ENCODE data around the gene DNAJC18.

Gene DNAJC18

GRCh38 chr5:139454568-139455290 is 15.4 kb upstream of the DNAJC18 start:
- H3K4me3 ChIP-seq (ENCODE audit: low read depth, low read length) = no peak overlapping the region
- DNase-seq (ENCODE audit: low read depth) = no peak
- no peak for TF ChIP-seq CTCF (IDR thresholded peaks at IDR 0.05; ENCODE audit: low read depth, low read length, missing control alignments)
- in situ Hi-C loops (cut with HindIII; ENCODE audit: low sequenced_read_pairs) = no loop called here

- DNase-seq (ENCODE audit: low read depth) = no peak
- in situ Hi-C loops (cut with HindIII; ENCODE audit: low sequenced_read_pairs) = no loop called here
- no peak for TF ChIP-seq CTCF (IDR thresholded peaks at IDR 0.05; ENCODE audit: low read depth, low read length, missing control alignments)
- H3K4me3 ChIP-seq (ENCODE audit: low read depth, low read length) = no peak overlapping the region
These were observed 14.6 kb upstream of the DNAJC18 start for GRCh38 chr5:139453683-139454567.

- in situ Hi-C loops (cut with HindIII; ENCODE audit: low sequenced_read_pairs) = no loop called here
- H3K4me3 ChIP-seq (ENCODE audit: low read depth, low read length) = no peak overlapping the region
- no peak for DNase-seq (ENCODE audit: low read depth)
- TF ChIP-seq CTCF (IDR thresholded peaks at IDR 0.05; ENCODE audit: low read depth, low read length, missing control alignments) = no peak
These were observed 12.7 kb upstream of the DNAJC18 start for GRCh38 chr5:139451878-139452660.

GRCh38 chr5:139451176-139451575 is 11.9 kb upstream of the DNAJC18 start:
- TF ChIP-seq CTCF (IDR thresholded peaks at IDR 0.05; ENCODE audit: low read depth, low read length, missing control alignments) = no peak
- H3K4me3 ChIP-seq (ENCODE audit: low read depth, low read length) = no peak overlapping the region
- DNase-seq (ENCODE audit: low read depth) = no peak
- in situ Hi-C loops (cut with HindIII; ENCODE audit: low sequenced_read_pairs) = no loop called here

- in situ Hi-C loops (cut with HindIII; ENCODE audit: low sequenced_read_pairs) = no loop called here
- DNase-seq (ENCODE audit: low read depth) = no peak
- H3K4me3 ChIP-seq (ENCODE audit: low read depth, low read length) = no peak overlapping the region
- TF ChIP-seq CTCF (IDR thresholded peaks at IDR 0.05; ENCODE audit: low read depth, low read length, missing control alignments) = no peak
These were observed 7.8 kb upstream of the DNAJC18 start for GRCh38 chr5:139446956-139447779.
